ENCODE data around the gene ATXN3L.

ATXN3L gene

GRCh38 chrX:13305108-13305507 lies 14.7 kb downstream of the ATXN3L start:
- DNase-seq = peak; percentile 80 to 85

- DNase-seq = no peak
Observed at GRCh38 chrX:13304052-13304451, 15.8 kb downstream of the ATXN3L start.

- peak; percentile 8 to 58 for DNase-seq
Observed at GRCh38 chrX:13303248-13303647, 16.6 kb downstream of the ATXN3L start.

- no peak for DNase-seq
Observed at GRCh38 chrX:13298836-13299235, 21.0 kb downstream of the ATXN3L start.

- DNase-seq = no peak
Observed at GRCh38 chrX:13295841-13296240, 24.0 kb downstream of the ATXN3L start.

- no peak for DNase-seq
Observed at GRCh38 chrX:13293700-13294099, 26.2 kb downstream of the ATXN3L start.

- DNase-seq = no peak
Observed at GRCh38 chrX:13290891-13291614, 28.8 kb downstream of the ATXN3L start.

GRCh38 chrX:13288671-13289070 lies 31.2 kb downstream of the ATXN3L start:
- no peak for DNase-seq

- peak in 1 of 2 donors; percentile 23 for DNase-seq
Observed at GRCh38 chrX:13287816-13288215, 32.0 kb downstream of the ATXN3L start.

- no peak for DNase-seq
Observed at GRCh38 chrX:13285693-13286092, 34.2 kb downstream of the ATXN3L start.

GRCh38 chrX:13285229-13285628 lies 34.6 kb downstream of the ATXN3L start:
- no peak for DNase-seq

GRCh38 chrX:13284570-13284969 lies 35.3 kb downstream of the ATXN3L start:
- no peak for DNase-seq

GRCh38 chrX:13283950-13284546 lies 35.8 kb downstream of the ATXN3L start:
- DNase-seq = peak; percentile 47 to 63

- peak; percentile 47 to 48 for DNase-seq
Observed at GRCh38 chrX:13283512-13283911, 36.3 kb downstream of the ATXN3L start.

GRCh38 chrX:13281289-13281688 lies 38.6 kb downstream of the ATXN3L start:
- DNase-seq = no peak

GRCh38 chrX:13279279-13280018 lies 40.4 kb downstream of the ATXN3L start:
- no peak for DNase-seq

GRCh38 chrX:13277539-13277938 lies 42.3 kb downstream of the ATXN3L start:
- DNase-seq = no peak

GRCh38 chrX:13276991-13277390 lies 42.9 kb downstream of the ATXN3L start:
- DNase-seq = no peak

- no peak for DNase-seq
Observed at GRCh38 chrX:13275031-13275430, 44.8 kb downstream of the ATXN3L start.

- no peak for DNase-seq
Observed at GRCh38 chrX:13272426-13272825, 47.4 kb downstream of the ATXN3L start.

GRCh38 chrX:13271511-13271910 lies 48.3 kb downstream of the ATXN3L start:
- DNase-seq = peak; percentile 44 to 85

- no peak for DNase-seq
Observed at GRCh38 chrX:13270360-13270759, 49.5 kb downstream of the ATXN3L start.

- no peak for DNase-seq
Observed at GRCh38 chrX:13268874-13269273, 51.0 kb downstream of the ATXN3L start.
